IMR-90 (cell line): Measurements from ENCODE around the gene EPHB1.

ENCODE experiments used
- CEBPB ChIP-seq: IDR thresholded peaks from 2 replicates; pipeline ENCODE4 v1.6.1; 2012; ENCODE audit warnings: low read depth, low read length, improper control_type of control experiment
- CTCF ChIP-seq: conservative IDR thresholded peaks from 2 replicates; pipeline ENCODE4 v1.5.1; 2012; ENCODE audit warnings: mild to moderate bottlenecking, low read depth, low read length, improper control_type of control experiment
- ELK1 ChIP-seq: fragments of 150-350 bp; IDR thresholded peaks from 2 replicates; pipeline ENCODE4 v1.6.1; 2016; ENCODE audit warnings: low read depth, mild to moderate bottlenecking, low read length, moderate library complexity, borderline replicate concordance
- MAFK ChIP-seq: IDR thresholded peaks from 2 replicates; pipeline ENCODE4 v1.6.1; 2012; ENCODE audit warnings: low read depth, low read length, improper control_type of control experiment
- MXI1 ChIP-seq: IDR thresholded peaks from 2 replicates; pipeline ENCODE4 v1.6.1; 2012; ENCODE audit warnings: low read depth, mild to moderate bottlenecking, low read length, moderate library complexity, borderline replicate concordance
- POLR2A ChIP-seq: IDR thresholded peaks from 2 replicates; pipeline ENCODE4 v1.6.1; 2012; ENCODE audit warnings: mild to moderate bottlenecking, low read depth, low read length
- RAD21 ChIP-seq: IDR thresholded peaks from 2 replicates; pipeline ENCODE4 v1.6.1; 2012; ENCODE audit warnings: low read length, improper control_type of control experiment
- RFX5 ChIP-seq: IDR thresholded peaks from 2 replicates; pipeline ENCODE4 v1.8.0; 2012; ENCODE audit warnings: low read depth, mild to moderate bottlenecking, low read length, moderate library complexity
- SMC3 ChIP-seq: fragments of 150-350 bp; IDR thresholded peaks from 2 replicates; pipeline ENCODE4 v1.6.1; 2016; ENCODE audit warnings: low read depth, mild to moderate bottlenecking, antibody characterized with exemption, low read length, moderate library complexity

- no peak for TF ChIP-seq CTCF
- no peak for TF ChIP-seq MXI1
- TF ChIP-seq POLR2A = no peak
- no peak for TF ChIP-seq SMC3
- no peak for TF ChIP-seq CEBPB
- no peak for TF ChIP-seq ELK1
- no peak for TF ChIP-seq RAD21
- TF ChIP-seq RFX5 = no peak
- no peak for TF ChIP-seq MAFK
Observed at GRCh38 chr3:134932035-134932434, 137.0 kb downstream of the EPHB1 start.
